HCT116 (cell line): ENCODE results near the gene ANKRD34C. TPM values are rescaled to one million over a fixed set of nuclear protein-coding genes. Genes with fewer than 3 reads are reported as not detected.

ENCODE experiments used
- ATAC-seq: fragments of 200-7000 bp; cut with Tn5 transposase; 2 replicates; pipeline ENCODE4 v1.9.1; 2020; ENCODE audit warnings: mild to moderate bottlenecking, moderate library complexity
- BruUV-seq: library from RNA; stranded (reverse); fragments of 400-500 nt; replicated peaks from 2 replicates; lab custom pipeline; 2021; lab: Mats Ljungman, UMichigan
- CTCF ChIA-PET: fragments of 300-600 bp; sonication (Branson Sonifier 250); formaldehyde crosslinking; loops from one replicate; lab custom pipeline; 2021; ENCODE audit warnings: antibody characterized with exemption; lab: Charles Lee
- POLR2A ChIA-PET: fragments of 300-600, 350-600 bp; sonication (Branson Sonifier 250); formaldehyde crosslinking; loops from one replicate; lab custom pipeline; 2021; ENCODE audit warnings: antibody characterized with exemption; lab: Charles Lee
- RAD21 ChIA-PET, 2 experiments: fragments of 300-600 bp; sonication (Branson Sonifier 250); formaldehyde crosslinking; loops; one replicate each; lab custom pipeline; 2023; ENCODE audit warnings: low total read pairs in 2 of 2; ENCODE audit not compliant: uncharacterized antibody in 2 of 2, unreplicated experiment in 2 of 2, low non-redundant PET in 1 of 2; lab: Charles Lee
- DNase-seq: peaks from one replicate; pipeline ENCODE4 v3.0.0-alpha.2; 2010; ENCODE audit warnings: low read depth, low spot score
- H2AFZ ChIP-seq: fragments of 200-600 bp; shearing (Covaris generic), sonication (generic); 2 replicates; pipeline ENCODE4 v1.6.1; 2017; ENCODE audit warnings: low read depth, mixed run types, mixed read lengths, antibody characterized with exemption, low read length; ENCODE audit not compliant: poor library complexity, severe bottlenecking
- H3K27ac ChIP-seq: 2 replicates; pipeline ENCODE4 v1.5.1; 2012; ENCODE audit warnings: low read depth, low read length
- H3K27me3 ChIP-seq: fragments of 200-600 bp; sonication (generic); 2 replicates; pipeline ENCODE4 v1.6.1; 2016; ENCODE audit warnings: mixed run types, low read length, mixed read lengths; ENCODE audit not compliant: insufficient read depth
- H3K36me3 ChIP-seq, 2 experiments: fragments of 200-500 bp in 1 of 2; fragments of 200-600 bp in 1 of 2; sonication (Bioruptor generic) in 1 of 2; sonication (generic) in 1 of 2; 2 replicates each; pipeline versions ENCODE4 v1.5.1 to v1.6.1; 2014 to 2016; ENCODE audit warnings: low read length in 2 of 2, inconsistent platforms in 1 of 2, mixed read lengths in 1 of 2, mixed run types in 1 of 2; ENCODE audit not compliant: insufficient read depth in 2 of 2, control insufficient read depth in 1 of 2
- H3K4me1 ChIP-seq, 2 experiments: fragments of 200-600 bp in 1 of 2; sonication (generic) in 1 of 2; 2 replicates each; pipeline versions ENCODE4 v1.5.1 to v1.6.1; 2012 to 2017; ENCODE audit warnings: low read length in 2 of 2, inconsistent platforms in 1 of 2, mild to moderate bottlenecking in 1 of 2, mixed read lengths in 1 of 2, mixed run types in 1 of 2, moderate library complexity in 1 of 2; ENCODE audit not compliant: insufficient read depth in 2 of 2, control insufficient read depth in 1 of 2
- H3K4me2 ChIP-seq: fragments of 200-600 bp; sonication (generic); 2 replicates; pipeline ENCODE4 v1.6.1; 2017; ENCODE audit warnings: mixed run types, low read length, mixed read lengths
- H3K4me3 ChIP-seq, 2 experiments: fragments of 200-600 bp in 1 of 2; sonication (generic) in 1 of 2; replicated peaks in 1 of 2; 2 replicates each; pipeline ENCODE4 v1.5.1; 2011 to 2016; ENCODE audit warnings: low read length in 2 of 2, control low read depth in 1 of 2, low read depth in 1 of 2, mild to moderate bottlenecking in 1 of 2, mixed read lengths in 1 of 2, mixed run types in 1 of 2
- H3K79me2 ChIP-seq: fragments of 200-600 bp; sonication (generic); 2 replicates; pipeline ENCODE4 v1.6.1; 2017; ENCODE audit warnings: mild to moderate bottlenecking, mixed run types, low read length, moderate library complexity, mixed read lengths; ENCODE audit not compliant: insufficient read depth
- H3K9ac ChIP-seq: fragments of 200-600 bp; sonication (generic); 2 replicates; pipeline ENCODE4 v1.6.1; 2016; ENCODE audit warnings: low read length, mixed read lengths
- H3K9me2 ChIP-seq: fragments of 200-600 bp; sonication (generic), shearing (Covaris generic); 2 replicates; pipeline ENCODE4 v1.6.1; 2017; ENCODE audit warnings: mixed run types, mild to moderate bottlenecking, moderate library complexity; ENCODE audit not compliant: insufficient read depth
- H3K9me3 ChIP-seq, 2 experiments: fragments of 200-500 bp in 1 of 2; fragments of 200-600 bp in 1 of 2; sonication (Bioruptor generic) in 1 of 2; sonication (generic) in 1 of 2; 2 replicates each; pipeline ENCODE4 v1.6.1; 2014 to 2017; ENCODE audit warnings: low read length in 2 of 2, mixed read lengths in 2 of 2, inconsistent platforms in 1 of 2, low read depth in 1 of 2, mild to moderate bottlenecking in 1 of 2, mixed run types in 1 of 2, moderate library complexity in 1 of 2; ENCODE audit not compliant: control insufficient read depth in 1 of 2, insufficient read depth in 1 of 2
- H4K20me1 ChIP-seq: fragments of 200-600 bp; sonication (generic), shearing (Covaris generic); 2 replicates; pipeline ENCODE4 v1.6.1; 2017; ENCODE audit warnings: mixed run types, mild to moderate bottlenecking, moderate library complexity; ENCODE audit not compliant: insufficient read depth
- CTCF ChIP-seq, 3 experiments: fragments of 200-600 bp in 1 of 3; sonication (generic) in 1 of 3; IDR thresholded peaks in 2 of 3; conservative IDR thresholded peaks in 1 of 3; 2 replicates each; pipeline ENCODE4 v1.5.1; 2012 to 2017; ENCODE audit warnings: low read depth in 2 of 3, low read length in 2 of 3, antibody characterized with exemption in 1 of 3, borderline replicate concordance in 1 of 3, control low read depth in 1 of 3, mild to moderate bottlenecking in 1 of 3, mixed read lengths in 1 of 3, mixed run types in 1 of 3, moderate library complexity in 1 of 3; ENCODE audit not compliant: insufficient read depth in 1 of 3
- ELF1 ChIP-seq: IDR thresholded peaks from 2 replicates; pipeline ENCODE4 v1.6.1; 2012; ENCODE audit warnings: low read depth, borderline replicate concordance
- JUND ChIP-seq: IDR thresholded peaks from 2 replicates; pipeline ENCODE4 v1.6.1; 2012
- MAX ChIP-seq: IDR thresholded peaks from 2 replicates; pipeline ENCODE4 v1.6.1; 2012
- POLR2AphosphoS5 ChIP-seq: IDR thresholded peaks from 2 replicates; pipeline ENCODE4 v1.6.1; 2011; ENCODE audit warnings: mild to moderate bottlenecking, low read depth, low read length, moderate library complexity
- RAD21 ChIP-seq: IDR thresholded peaks from 2 replicates; pipeline ENCODE4 v1.6.1; 2012; ENCODE audit warnings: low read depth, mild to moderate bottlenecking
- SIN3A ChIP-seq: IDR thresholded peaks from 2 replicates; pipeline ENCODE4 v1.6.1; 2012; ENCODE audit warnings: low read depth
- SP1 ChIP-seq: IDR thresholded peaks from 2 replicates; pipeline ENCODE4 v1.6.1; 2012; ENCODE audit warnings: low read depth
- ZBTB33 ChIP-seq: IDR thresholded peaks from 2 replicates; pipeline ENCODE4 v1.6.1; 2011; ENCODE audit warnings: mild to moderate bottlenecking, low read length, moderate library complexity; ENCODE audit not compliant: insufficient replicate concordance; ENCODE audit errors: extremely low read depth
- ZFX ChIP-seq: fragments of 450-650 bp; IDR thresholded peaks from 2 replicates; pipeline ENCODE4 v1.6.1; 2017
- intact Hi-C: fragments of 100-400 bp; cut with micrococcal nuclease; formaldehyde crosslinking; loops from 2 replicates; pipeline ENCODE4 v1.10.0; 2022
- total RNA-seq: library from RNA; stranded (reverse); gene quantifications from one replicate; pipeline ENCODE4 v1.2.1, GENCODE V29; 2021; ENCODE audit not compliant: unreplicated experiment

The ANKRD34C gene
- total RNA-seq, 1 experiment from 2014 or later = not detected

GRCh38 chr15:79310985-79311900, 28.7 kb downstream of the ANKRD34C start, which contains the start of gene TMED3:
Gene TMED3, plus strand, starts transcription at chr15:79311112. Its CDS starts 138 bp downstream, at chr15:79311250.
- peaks cover 17 to 28% of the 10 kb centered on the region in 2 experiments for H3K36me3 ChIP-seq
- peak; percentile 73 for DNase-seq
- no TSS peak for BruUV-seq
- H3K9ac ChIP-seq = peak within 1 kb of the TSS; percentile 81
- H3K4me3 ChIP-seq = peak within 1 kb of the TSS; percentile 84 to 92
- TF ChIP-seq ZBTB33 (no peak), RAD21 (0 out of 2 replicates have a peak, but pooled peaks have one; percentile 17), MAX (peak; percentile 84), CTCF (IDR thresholded peaks at IDR 0.05 in 2 of 3, conservative IDR thresholded peaks at IDR 0.05 in 1 of 3; ENCODE audit: borderline replicate concordance in 1 of 3, insufficient read depth in 1 of 3, low read depth in 2 of 3, low read length in 2 of 3) (peak in 2 of 3 experiments; percentile 25 to 29; a peak in 2 of 6 replicates), ELF1 (peak; percentile 53), SP1 (no peak), JUND (no peak), ZFX (peak; percentile 69), SIN3A (peak; percentile 56; the same call in 1 of the 2 replicates), POLR2AphosphoS5 (peak; percentile 89)
- peak within 1 kb of the TSS; percentile 84 for H3K27ac ChIP-seq
- no peaks in the 10 kb centered on the region for H3K9me2 ChIP-seq
- H4K20me1 ChIP-seq = no peaks in the 10 kb centered on the region
- intact Hi-C loops = no loop called here
- H3K4me1 ChIP-seq = peaks cover 3 to 31% of the 10 kb centered on the region in 2 experiments; a peak in 3 of 4 replicates
- peaks cover 49% of the 10 kb centered on the region for H3K79me2 ChIP-seq
- no peaks in the 10 kb centered on the region for H3K9me3 ChIP-seq
- peak within 1 kb of the TSS; percentile 94 for H2AFZ ChIP-seq
- H3K4me2 ChIP-seq = peak within 1 kb of the TSS; percentile 90
- peaks cover 18% of the 10 kb centered on the region for H3K27me3 ChIP-seq
- ChIA-PET POLR2A (interaction anchor here (0.7 to 1.4 kb wide), 4 partner anchors 9 to 612 kb away, joined by 3 read pairs; no protein-coding TSS in a partner anchor), CTCF (interaction anchor here (0.9 to 1.3 kb wide), 4 partner anchors 29 to 543 kb away, joined by 3 to 6 read pairs (median 3); no protein-coding TSS in a partner anchor), RAD21 (no interaction called here)
- peak; percentile 96 for ATAC-seq
